ENCODE data around the gene HTT. TPM values are rescaled to one million over a fixed set of nuclear protein-coding genes. Genes with fewer than 3 reads are reported as not detected.

HTT gene
- total and polyA plus RNA-seq, 5 donors from 2014 or later, result 4.8 to 101 (median 6.4) TPM

- Mint-ChIP-seq H3K4me1 (no peaks in the 10 kb centered on the region), H3K27me3 (no peaks in the 10 kb centered on the region), H3K9me3 (peaks cover 0 to 1% (median 0%) of the 10 kb centered on the region in 7 donors), H3K27ac (no peak overlapping the region), H3K4me3 (no peak overlapping the region), H3K36me3 (no peaks in the 10 kb centered on the region)
- no peak overlapping the region for H3K4me3 ChIP-seq (ENCODE audit: low read depth, low read length)
- no peaks in the 10 kb centered on the region for H3K36me3 ChIP-seq (ENCODE audit: control insufficient read depth, insufficient read depth, low read length)
- no peaks in the 10 kb centered on the region for H3K4me1 ChIP-seq (ENCODE audit: control insufficient read depth, insufficient read depth, low read length, poor library complexity, severe bottlenecking)
- H3K27ac ChIP-seq (ENCODE audit: insufficient read depth, low read length, poor library complexity, severe bottlenecking), result no peak overlapping the region
- ATAC-seq (ENCODE audit: low read depth in 2 of 2) (no peak), DNase-seq (no peak)
- no peaks in the 10 kb centered on the region for H3K9me3 ChIP-seq (ENCODE audit: control insufficient read depth in 2 of 2, low read length in 2 of 2)
- H3K27me3 ChIP-seq (ENCODE audit: control insufficient read depth, insufficient read depth, low read length), result no peaks in the 10 kb centered on the region
Observed at GRCh38 chr4:3254302-3255131, 180.0 kb downstream of the HTT start.

DNA sequence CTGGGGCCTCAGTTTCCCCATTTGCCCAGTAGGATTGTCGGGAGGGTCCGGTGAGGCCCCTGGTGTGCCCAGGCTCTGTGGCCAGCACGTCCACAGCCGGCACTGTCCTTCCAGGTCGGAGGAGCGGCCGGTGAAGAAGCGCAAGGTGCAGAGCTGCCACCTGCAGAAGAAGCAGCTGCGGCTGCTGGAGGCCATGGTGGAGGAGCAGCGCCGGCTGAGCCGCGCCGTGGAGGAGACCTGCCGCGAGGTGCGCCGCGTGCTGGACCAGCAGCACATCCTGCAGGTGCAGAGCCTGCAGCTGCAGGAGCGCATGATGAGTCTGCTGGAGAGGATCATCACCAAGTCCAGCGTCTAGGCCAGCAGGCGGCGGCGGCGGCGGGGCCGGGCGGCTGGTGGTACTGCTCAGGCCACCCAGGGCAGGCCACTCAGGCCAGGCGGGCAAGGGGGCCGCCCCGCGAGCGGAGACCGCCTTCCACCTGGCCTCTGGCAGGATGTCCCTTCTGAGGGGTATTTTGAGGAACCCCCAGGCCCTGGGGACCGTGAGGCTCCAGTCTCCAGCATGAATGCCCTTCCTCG lies 181.2 kb downstream of the HTT start:
- no peak overlapping the region for H3K4me3 Mint-ChIP-seq
- peaks cover 0 to 1% (median 0%) of the 10 kb centered on the region in 7 donors for H3K9me3 Mint-ChIP-seq
- H3K27me3 Mint-ChIP-seq, result no peaks in the 10 kb centered on the region
- no peak overlapping the region for H3K27ac Mint-ChIP-seq
- H3K4me3 ChIP-seq (ENCODE audit: low read depth, low read length), result no peak overlapping the region
- no peak overlapping the region for H3K27ac ChIP-seq (ENCODE audit: insufficient read depth, low read length, poor library complexity, severe bottlenecking)
- no peaks in the 10 kb centered on the region for H3K9me3 ChIP-seq (ENCODE audit: control insufficient read depth in 2 of 2, low read length in 2 of 2)
- no peaks in the 10 kb centered on the region for H3K36me3 ChIP-seq (ENCODE audit: control insufficient read depth, insufficient read depth, low read length)
- no peaks in the 10 kb centered on the region for H3K4me1 ChIP-seq (ENCODE audit: control insufficient read depth, insufficient read depth, low read length, poor library complexity, severe bottlenecking)
- no peaks in the 10 kb centered on the region for H3K4me1 Mint-ChIP-seq
- ATAC-seq (ENCODE audit: low read depth in 2 of 2) (no peak), DNase-seq (no peak)
- H3K27me3 ChIP-seq (ENCODE audit: control insufficient read depth, insufficient read depth, low read length), result no peaks in the 10 kb centered on the region
- H3K36me3 Mint-ChIP-seq, result no peaks in the 10 kb centered on the region

GRCh38 chr4:3256230-3257102 lies 182.0 kb downstream of the HTT start:
- no peak for ATAC-seq (ENCODE audit: low read depth in 2 of 2)
- H3K27ac Mint-ChIP-seq, result no peak overlapping the region
- no peak for DNase-seq
- Histone ChIP-seq H3K27ac (ENCODE audit: insufficient read depth, low read length, poor library complexity, severe bottlenecking) (no peak overlapping the region), H3K27me3 (ENCODE audit: control insufficient read depth, insufficient read depth, low read length) (no peaks in the 10 kb centered on the region), H3K4me3 (ENCODE audit: low read depth, low read length) (no peak overlapping the region), H3K4me1 (ENCODE audit: control insufficient read depth, insufficient read depth, low read length, poor library complexity, severe bottlenecking) (no peaks in the 10 kb centered on the region), H3K36me3 (ENCODE audit: control insufficient read depth, insufficient read depth, low read length) (no peaks in the 10 kb centered on the region), H3K9me3 (ENCODE audit: control insufficient read depth in 2 of 2, low read length in 2 of 2) (no peaks in the 10 kb centered on the region)
- peaks cover 0 to 1% (median 0%) of the 10 kb centered on the region in 7 donors for H3K9me3 Mint-ChIP-seq
- no peaks in the 10 kb centered on the region for H3K27me3 Mint-ChIP-seq
- H3K4me1 Mint-ChIP-seq, result no peaks in the 10 kb centered on the region
- H3K36me3 Mint-ChIP-seq, result no peaks in the 10 kb centered on the region
- no peak overlapping the region for H3K4me3 Mint-ChIP-seq

DNA sequence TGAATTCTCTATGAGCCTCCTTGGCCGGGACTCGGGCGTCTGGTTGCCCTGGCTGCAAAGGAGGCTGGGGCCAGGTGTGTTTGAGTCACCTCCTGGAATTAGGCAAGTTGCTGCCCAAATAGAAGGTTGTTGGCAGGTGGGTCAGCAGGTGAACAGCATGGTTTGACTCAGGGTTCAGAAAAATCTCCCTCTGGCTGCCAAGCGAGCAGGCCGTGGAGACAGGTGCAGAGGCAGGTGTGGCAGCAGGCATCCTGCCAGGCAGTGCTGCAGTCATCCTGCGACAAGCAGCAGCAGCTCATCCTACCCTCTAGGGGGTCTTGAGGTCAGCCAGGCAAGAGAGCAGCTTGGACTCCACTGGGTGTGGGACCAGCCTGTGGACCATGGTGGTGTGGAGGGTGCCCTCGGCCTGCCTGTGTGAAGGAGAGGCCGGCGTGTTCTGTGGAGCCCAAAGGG lies 182.6 kb downstream of the HTT start:
- Histone ChIP-seq H3K4me3 (ENCODE audit: low read depth, low read length) (no peak overlapping the region), H3K36me3 (ENCODE audit: control insufficient read depth, insufficient read depth, low read length) (no peaks in the 10 kb centered on the region), H3K4me1 (ENCODE audit: control insufficient read depth, insufficient read depth, low read length, poor library complexity, severe bottlenecking) (no peaks in the 10 kb centered on the region), H3K27ac (ENCODE audit: insufficient read depth, low read length, poor library complexity, severe bottlenecking) (no peak overlapping the region), H3K27me3 (ENCODE audit: control insufficient read depth, insufficient read depth, low read length) (no peaks in the 10 kb centered on the region), H3K9me3 (ENCODE audit: control insufficient read depth in 2 of 2, low read length in 2 of 2) (no peaks in the 10 kb centered on the region)
- H3K27me3 Mint-ChIP-seq, result no peaks in the 10 kb centered on the region
- ATAC-seq (ENCODE audit: low read depth in 2 of 2) (no peak), DNase-seq (no peak)
- H3K4me3 Mint-ChIP-seq, result no peak overlapping the region
- H3K27ac Mint-ChIP-seq, result no peak overlapping the region
- H3K4me1 Mint-ChIP-seq, result no peaks in the 10 kb centered on the region
- no peaks in the 10 kb centered on the region for H3K36me3 Mint-ChIP-seq
- no peaks in the 10 kb centered on the region for H3K9me3 Mint-ChIP-seq

DNA sequence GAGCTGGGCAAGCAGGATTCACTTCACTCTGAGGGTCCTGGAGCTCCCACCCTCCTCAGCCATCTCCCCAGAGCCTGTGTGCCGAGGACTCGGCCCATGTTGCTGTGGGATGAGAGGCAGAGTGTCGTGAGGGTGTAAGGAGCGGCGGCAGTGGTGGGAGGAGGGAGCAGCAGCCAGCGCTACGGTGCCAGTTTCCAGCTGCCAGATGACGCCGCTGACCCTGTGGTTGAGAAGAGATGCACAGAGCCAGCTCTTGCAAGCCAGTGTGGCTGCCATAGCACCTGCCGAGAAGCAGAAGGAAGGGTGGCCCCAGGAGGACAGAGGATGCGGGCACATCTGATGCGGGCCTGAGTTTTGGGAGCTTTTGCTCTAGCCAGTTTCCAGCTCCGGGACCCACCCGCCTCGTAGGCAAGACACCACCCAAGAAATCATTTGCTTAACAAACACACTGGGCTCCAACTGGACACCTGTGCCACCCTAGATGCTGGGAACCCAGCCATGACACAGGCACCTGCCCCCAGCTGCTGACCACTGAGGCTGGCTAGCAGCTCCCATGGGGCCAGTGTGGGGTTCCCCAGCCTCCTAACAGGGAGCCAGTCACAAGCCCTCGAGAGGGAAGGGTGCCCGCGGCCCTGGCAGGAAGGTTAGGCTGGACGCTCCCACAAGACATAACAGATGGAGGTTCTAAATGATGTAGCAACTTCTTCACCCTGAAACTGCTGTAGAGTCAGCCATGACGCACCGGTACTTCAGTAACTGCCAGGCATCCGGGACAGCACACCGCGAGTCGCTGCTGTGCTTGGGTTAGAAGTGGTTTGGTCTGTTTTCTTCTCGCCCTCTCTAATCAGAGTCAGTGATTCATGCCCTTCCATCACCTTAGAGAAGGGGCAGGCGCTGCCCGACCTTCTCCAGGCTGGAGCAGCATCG lies 183.3 kb downstream of the HTT start:
- H3K9me3 ChIP-seq (ENCODE audit: control insufficient read depth in 2 of 2, low read length in 2 of 2), result no peaks in the 10 kb centered on the region
- H3K4me1 ChIP-seq (ENCODE audit: control insufficient read depth, insufficient read depth, low read length, poor library complexity, severe bottlenecking), result no peaks in the 10 kb centered on the region
- H3K36me3 ChIP-seq (ENCODE audit: control insufficient read depth, insufficient read depth, low read length), result no peaks in the 10 kb centered on the region
- Mint-ChIP-seq H3K9me3 (no peaks in the 10 kb centered on the region), H3K27me3 (no peaks in the 10 kb centered on the region), H3K4me3 (no peak overlapping the region), H3K4me1 (no peaks in the 10 kb centered on the region), H3K36me3 (no peaks in the 10 kb centered on the region), H3K27ac (no peak overlapping the region)
- no peaks in the 10 kb centered on the region for H3K27me3 ChIP-seq (ENCODE audit: control insufficient read depth, insufficient read depth, low read length)
- no peak for ATAC-seq (ENCODE audit: low read depth in 2 of 2)
- no peak for DNase-seq
- no peak overlapping the region for H3K27ac ChIP-seq (ENCODE audit: insufficient read depth, low read length, poor library complexity, severe bottlenecking)
- no peak overlapping the region for H3K4me3 ChIP-seq (ENCODE audit: low read depth, low read length)

DNA sequence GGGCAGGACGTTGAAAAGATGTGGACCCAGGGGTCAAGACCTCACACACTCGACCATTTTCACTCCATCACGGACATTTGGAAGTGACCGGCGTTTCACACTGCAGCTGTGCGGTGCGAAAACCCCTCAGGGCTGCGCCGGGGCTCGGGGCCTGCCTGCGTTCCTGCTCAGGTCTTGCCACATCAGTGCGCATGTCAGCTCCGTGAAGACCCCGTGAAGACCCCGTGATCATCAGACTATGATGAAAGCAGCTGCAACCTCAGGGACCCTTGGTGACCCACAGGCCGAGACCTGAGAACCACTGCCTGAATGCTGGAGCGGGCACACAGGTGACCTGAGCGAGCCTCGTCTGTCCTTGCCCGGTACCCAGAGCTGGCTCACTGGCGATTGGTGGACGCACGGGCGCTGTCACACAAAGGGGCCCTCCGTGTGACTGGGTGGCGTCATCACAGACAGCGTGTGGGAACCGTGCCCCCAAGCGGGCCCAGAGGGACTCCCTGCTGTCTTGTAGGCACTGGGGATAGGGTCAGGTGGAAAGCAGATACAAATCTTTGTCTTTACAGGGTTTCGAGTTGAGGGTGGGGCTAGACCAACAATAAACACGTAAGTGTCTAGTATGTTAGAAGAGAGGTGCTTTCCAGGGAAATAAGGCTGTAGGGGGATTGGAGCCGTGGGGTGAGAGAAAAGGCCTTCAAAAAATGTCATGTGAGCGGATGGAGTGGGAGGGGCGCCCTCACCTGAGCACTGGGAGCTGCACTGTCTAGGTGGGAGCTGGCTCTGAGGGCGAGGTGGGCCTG lies 187.1 kb downstream of the HTT start:
- H3K9me3 Mint-ChIP-seq, result no peaks in the 10 kb centered on the region
- H3K27ac Mint-ChIP-seq, result no peak overlapping the region
- no peaks in the 10 kb centered on the region for H3K27me3 Mint-ChIP-seq

More for the DNA sequence above, 187.1 kb downstream of the HTT start:
- DNase-seq (no peak), ATAC-seq (ENCODE audit: low read depth in 2 of 2) (no peak)
- no peak overlapping the region for H3K27ac ChIP-seq (ENCODE audit: insufficient read depth, low read length, poor library complexity, severe bottlenecking)
- Mint-ChIP-seq H3K4me3 (no peak overlapping the region), H3K4me1 (no peaks in the 10 kb centered on the region), H3K36me3 (peaks cover 3% of the 10 kb centered on the region)
- H3K4me3 ChIP-seq (ENCODE audit: low read depth, low read length), result no peak overlapping the region
- H3K27me3 ChIP-seq (ENCODE audit: control insufficient read depth, insufficient read depth, low read length), result no peaks in the 10 kb centered on the region
- no peaks in the 10 kb centered on the region for H3K9me3 ChIP-seq (ENCODE audit: control insufficient read depth in 2 of 2, low read length in 2 of 2)
- no peaks in the 10 kb centered on the region for H3K4me1 ChIP-seq (ENCODE audit: control insufficient read depth, insufficient read depth, low read length, poor library complexity, severe bottlenecking)
- no peaks in the 10 kb centered on the region for H3K36me3 ChIP-seq (ENCODE audit: control insufficient read depth, insufficient read depth, low read length)

Data from CD4-positive, CD25-positive, alpha-beta regulatory T cell (primary cell).